C4-2B (cell line): Measurements from ENCODE around the gene RNPEPL1.

ENCODE experiments used
- CTCF ChIP-seq: fragments of 450-650 bp; conservative IDR thresholded peaks from 2 replicates; pipeline ENCODE4 v1.5.1; 2017; ENCODE audit warnings: mild to moderate bottlenecking
- ZFX ChIP-seq: fragments of 450-650 bp; IDR thresholded peaks from 2 replicates; pipeline ENCODE4 v1.6.1; 2017

GRCh38 chr2:240584486-240585031 lies 16.3 kb downstream of the RNPEPL1 start:
- TF ChIP-seq CTCF (no peak), ZFX (no peak)
